ENCODE results near the gene DHCR7.

The DHCR7 gene

DNA sequence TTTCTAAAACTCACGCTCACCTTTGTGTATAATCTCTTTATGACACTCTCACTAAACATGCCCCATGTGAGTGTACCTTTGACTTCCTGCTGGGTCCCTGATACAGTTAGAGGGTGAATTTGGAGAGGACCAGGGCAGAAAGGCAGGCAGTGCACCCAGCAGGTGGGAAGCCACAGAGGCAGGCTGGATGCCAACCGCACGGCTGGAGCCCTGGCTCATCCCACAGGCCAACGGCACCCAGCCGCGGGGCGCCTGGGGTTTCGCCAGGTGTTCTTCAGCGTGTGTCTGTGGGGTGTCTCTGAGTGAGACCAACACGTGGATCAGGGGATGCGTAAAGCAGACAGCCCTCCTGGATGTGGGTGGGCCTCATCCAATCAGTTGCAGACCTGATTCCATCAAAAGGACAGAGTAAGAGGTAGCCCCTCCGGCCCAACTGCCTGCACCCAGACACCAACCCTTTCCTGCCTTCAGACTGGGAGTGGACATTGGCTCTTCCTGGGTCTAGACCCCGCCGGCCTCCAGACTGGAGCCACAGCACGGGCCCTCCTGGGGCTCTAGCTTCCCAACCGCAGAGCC lies 51.6 kb downstream of the DHCR7 start:
- TF ChIP-seq, protein P1, sequence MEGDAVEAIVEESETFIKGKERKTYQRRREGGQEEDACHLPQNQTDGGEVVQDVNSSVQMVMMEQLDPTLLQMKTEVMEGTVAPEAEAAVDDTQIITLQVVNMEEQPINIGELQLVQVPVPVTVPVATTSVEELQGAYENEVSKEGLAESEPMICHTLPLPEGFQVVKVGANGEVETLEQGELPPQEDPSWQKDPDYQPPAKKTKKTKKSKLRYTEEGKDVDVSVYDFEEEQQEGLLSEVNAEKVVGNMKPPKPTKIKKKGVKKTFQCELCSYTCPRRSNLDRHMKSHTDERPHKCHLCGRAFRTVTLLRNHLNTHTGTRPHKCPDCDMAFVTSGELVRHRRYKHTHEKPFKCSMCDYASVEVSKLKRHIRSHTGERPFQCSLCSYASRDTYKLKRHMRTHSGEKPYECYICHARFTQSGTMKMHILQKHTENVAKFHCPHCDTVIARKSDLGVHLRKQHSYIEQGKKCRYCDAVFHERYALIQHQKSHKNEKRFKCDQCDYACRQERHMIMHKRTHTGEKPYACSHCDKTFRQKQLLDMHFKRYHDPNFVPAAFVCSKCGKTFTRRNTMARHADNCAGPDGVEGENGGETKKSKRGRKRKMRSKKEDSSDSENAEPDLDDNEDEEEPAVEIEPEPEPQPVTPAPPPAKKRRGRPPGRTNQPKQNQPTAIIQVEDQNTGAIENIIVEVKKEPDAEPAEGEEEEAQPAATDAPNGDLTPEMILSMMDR (conservative IDR thresholded peaks at IDR 0.05; ENCODE audit: control insufficient read depth, insufficient read depth, low read depth, low read length) = no peak
- H3K4me3 ChIP-seq (ENCODE audit: control insufficient read depth, low read depth, low read length) = no peak overlapping the region
- no peak for DNase-seq (ENCODE audit: low read depth)

DNA sequence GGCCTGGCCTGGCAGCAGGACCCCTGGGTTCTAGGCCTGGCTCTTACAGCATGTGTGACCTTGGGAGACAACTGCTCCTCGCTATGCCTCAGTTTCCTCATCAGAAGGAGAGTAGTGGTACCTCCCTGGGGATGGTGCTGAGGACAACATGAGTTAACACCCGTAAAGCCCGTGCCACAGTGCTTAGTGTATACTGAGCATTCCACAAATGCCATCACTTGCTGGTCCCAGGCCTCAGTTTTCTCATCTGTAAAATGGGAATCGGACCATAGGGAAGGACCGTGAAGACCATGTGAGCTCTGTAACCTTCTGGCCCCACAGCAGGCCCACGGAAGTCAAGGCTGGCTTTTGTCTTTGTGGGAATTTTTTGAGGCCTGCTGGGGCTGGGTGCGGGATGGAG lies 52.4 kb downstream of the DHCR7 start:
- TF ChIP-seq, protein P1 (conservative IDR thresholded peaks at IDR 0.05; ENCODE audit: control insufficient read depth, insufficient read depth, low read depth, low read length) = no peak
- DNase-seq (ENCODE audit: low read depth) = no peak
- no peak overlapping the region for H3K4me3 ChIP-seq (ENCODE audit: control insufficient read depth, low read depth, low read length)

DNA sequence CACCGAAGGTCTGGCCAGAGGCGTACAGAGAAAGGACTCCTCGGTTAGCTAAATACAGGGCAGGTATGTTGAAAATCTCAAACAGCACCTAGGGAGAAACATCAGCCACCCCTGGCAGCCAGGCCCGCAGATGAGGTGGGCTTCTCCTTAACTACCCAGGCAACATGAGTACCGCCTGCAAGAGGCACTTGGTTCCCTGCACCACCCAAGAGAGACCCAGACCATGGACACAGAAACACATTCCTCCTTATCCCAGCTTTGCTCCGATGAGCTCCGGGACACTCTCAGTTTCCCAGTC lies 53.0 kb downstream of the DHCR7 start:
- no peak overlapping the region for H3K4me3 ChIP-seq (ENCODE audit: control insufficient read depth, low read depth, low read length)
- TF ChIP-seq, protein P1 (conservative IDR thresholded peaks at IDR 0.05; ENCODE audit: control insufficient read depth, insufficient read depth, low read depth, low read length) = no peak
- DNase-seq (ENCODE audit: low read depth) = no peak

DNA sequence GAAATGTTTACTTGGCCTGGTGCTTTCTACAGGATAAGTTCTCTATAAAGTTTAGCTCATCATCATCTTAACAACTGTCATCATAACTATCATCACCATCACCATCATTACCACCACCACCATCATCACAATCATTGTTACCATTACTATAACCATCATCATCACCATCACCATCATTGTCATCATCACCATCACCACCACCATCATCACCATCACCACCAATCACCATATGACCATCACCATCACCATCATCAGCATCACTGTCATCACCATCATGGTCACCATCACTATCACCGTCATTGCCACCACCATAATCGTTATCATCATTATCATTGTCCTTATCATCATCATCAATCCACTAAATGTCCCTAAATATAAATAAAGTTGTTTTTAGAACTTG lies 54.9 kb downstream of the DHCR7 start:
- H3K4me3 ChIP-seq (ENCODE audit: control insufficient read depth, low read depth, low read length) = no peak overlapping the region
- TF ChIP-seq, protein P1 (conservative IDR thresholded peaks at IDR 0.05; ENCODE audit: control insufficient read depth, insufficient read depth, low read depth, low read length) = no peak
- no peak for DNase-seq (ENCODE audit: low read depth)

GRCh38 chr11:71391796-71392195 lies 56.4 kb downstream of the DHCR7 start:
- no peak overlapping the region for H3K4me3 ChIP-seq (ENCODE audit: control insufficient read depth, low read depth, low read length)
- TF ChIP-seq, protein P1 (conservative IDR thresholded peaks at IDR 0.05; ENCODE audit: control insufficient read depth, insufficient read depth, low read depth, low read length) = no peak
- DNase-seq (ENCODE audit: low read depth) = no peak

DNA sequence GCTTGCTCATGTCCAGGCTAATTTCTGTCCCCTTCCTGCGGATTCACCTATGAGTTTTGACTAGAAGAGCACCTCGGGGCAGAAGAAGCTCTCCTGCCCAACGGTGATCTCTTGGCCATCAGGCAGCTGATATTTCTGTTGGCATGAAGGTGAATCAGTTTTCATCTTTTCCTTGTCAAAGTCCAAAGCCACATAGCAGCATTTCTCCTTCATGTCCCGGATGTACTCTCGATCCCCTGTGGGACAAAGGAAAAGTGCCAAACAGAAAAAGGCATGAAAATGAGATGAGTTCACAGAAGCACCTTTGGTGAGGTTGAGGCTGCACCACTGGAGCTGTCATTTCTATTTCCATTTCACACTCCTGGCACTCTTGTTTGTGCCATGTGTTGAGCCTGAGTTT lies 56.8 kb downstream of the DHCR7 start:
- no peak for DNase-seq (ENCODE audit: low read depth)
- no peak overlapping the region for H3K4me3 ChIP-seq (ENCODE audit: control insufficient read depth, low read depth, low read length)
- TF ChIP-seq, protein P1 (conservative IDR thresholded peaks at IDR 0.05; ENCODE audit: control insufficient read depth, insufficient read depth, low read depth, low read length) = no peak

DNA sequence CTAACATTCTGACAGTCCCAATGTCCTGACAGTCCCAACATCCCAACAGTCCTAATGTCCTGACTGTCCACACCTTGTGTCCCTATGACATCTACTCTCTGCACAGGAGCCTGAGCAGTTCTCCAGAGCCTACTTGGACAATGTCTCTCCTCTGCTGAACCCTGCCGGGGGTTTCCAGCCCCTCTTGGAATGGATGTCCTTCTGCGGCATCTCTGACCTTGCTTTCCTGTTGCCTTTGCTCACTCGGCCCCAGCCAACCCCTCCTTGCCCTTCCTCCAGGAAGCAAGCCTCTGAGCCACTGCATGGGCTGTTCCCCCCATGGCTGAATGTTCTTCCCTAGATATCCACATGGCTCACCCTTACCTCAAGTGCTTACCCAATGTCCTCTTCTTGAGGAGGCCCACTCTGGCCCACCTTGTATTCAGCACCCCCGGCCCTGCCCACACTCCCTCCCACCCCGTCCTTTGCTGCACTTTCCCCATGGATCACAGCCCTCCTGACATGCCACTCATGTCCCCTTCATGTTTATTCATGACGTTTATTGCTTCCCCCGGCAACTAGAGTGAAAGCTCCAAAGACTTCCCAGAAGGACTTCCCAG lies 59.5 kb downstream of the DHCR7 start:
- DNase-seq (ENCODE audit: low read depth) = no peak
- H3K4me3 ChIP-seq (ENCODE audit: control insufficient read depth, low read depth, low read length) = no peak overlapping the region
- TF ChIP-seq, protein P1 (conservative IDR thresholded peaks at IDR 0.05; ENCODE audit: control insufficient read depth, insufficient read depth, low read depth, low read length) = no peak
